ENCODE measurements around the gene CRLF2. TPM values are rescaled to one million over a fixed set of nuclear protein-coding genes. Genes with fewer than 3 reads are reported as not detected.

The CRLF2 gene
- total and polyA plus RNA-seq, 4 donors, result 0.19 TPM; not detected in 3

DNA sequence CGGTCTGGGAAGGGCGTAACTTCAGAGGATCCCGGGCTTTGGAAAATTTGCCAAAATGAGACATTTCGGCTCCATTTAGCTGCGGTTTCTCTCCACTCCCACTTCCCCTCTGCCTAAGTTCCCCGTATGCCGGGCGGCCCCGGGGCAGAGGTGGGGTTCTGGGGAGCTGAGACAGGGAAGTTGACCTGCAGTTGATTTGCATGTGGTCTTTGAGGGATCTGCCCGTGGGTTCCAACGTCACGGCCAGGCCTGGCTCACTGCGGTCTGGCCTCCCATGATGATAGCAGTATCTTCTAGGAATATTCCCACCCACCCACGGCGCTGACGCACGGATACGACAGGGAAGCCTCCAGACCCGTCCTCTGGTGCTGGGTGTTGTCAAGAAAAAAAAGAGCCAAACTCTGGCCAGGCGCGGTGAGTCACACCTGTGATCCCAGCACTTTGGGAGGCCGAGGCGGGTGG, 27.3 kb upstream of the CRLF2 start:
- Histone ChIP-seq H3K27ac (ENCODE audit: low read depth in 1 of 2, low read length in 2 of 2) (no peak overlapping the region), H3K27me3 (ENCODE audit: control insufficient read depth in 4 of 4, insufficient read depth in 4 of 4, low read length in 3 of 4) (no peaks in the 10 kb centered on the region), H3K36me3 (ENCODE audit: control insufficient read depth in 4 of 4, insufficient read depth in 3 of 4, low read depth in 1 of 4, low read length in 3 of 4) (no peaks in the 10 kb centered on the region), H3K4me1 (ENCODE audit: control insufficient read depth in 4 of 4, insufficient read depth in 4 of 4, low read length in 3 of 4) (no peaks in the 10 kb centered on the region), H3K4me3 (ENCODE audit: low read depth in 1 of 3, low read length in 3 of 3) (no peak overlapping the region), H3K9me3 (ENCODE audit: control insufficient read depth in 4 of 4, low read length in 3 of 4) (no peaks in the 10 kb centered on the region), H3K9ac (ENCODE audit: low read depth in 1 of 2, low read length in 2 of 2) (no peak overlapping the region)
- TF ChIP-seq FOXA1 (IDR thresholded peaks at IDR 0.05), result no peak
- TF ChIP-seq TAF1 (conservative IDR thresholded peaks at IDR 0.05), result no peak
- TF ChIP-seq, protein P1, sequence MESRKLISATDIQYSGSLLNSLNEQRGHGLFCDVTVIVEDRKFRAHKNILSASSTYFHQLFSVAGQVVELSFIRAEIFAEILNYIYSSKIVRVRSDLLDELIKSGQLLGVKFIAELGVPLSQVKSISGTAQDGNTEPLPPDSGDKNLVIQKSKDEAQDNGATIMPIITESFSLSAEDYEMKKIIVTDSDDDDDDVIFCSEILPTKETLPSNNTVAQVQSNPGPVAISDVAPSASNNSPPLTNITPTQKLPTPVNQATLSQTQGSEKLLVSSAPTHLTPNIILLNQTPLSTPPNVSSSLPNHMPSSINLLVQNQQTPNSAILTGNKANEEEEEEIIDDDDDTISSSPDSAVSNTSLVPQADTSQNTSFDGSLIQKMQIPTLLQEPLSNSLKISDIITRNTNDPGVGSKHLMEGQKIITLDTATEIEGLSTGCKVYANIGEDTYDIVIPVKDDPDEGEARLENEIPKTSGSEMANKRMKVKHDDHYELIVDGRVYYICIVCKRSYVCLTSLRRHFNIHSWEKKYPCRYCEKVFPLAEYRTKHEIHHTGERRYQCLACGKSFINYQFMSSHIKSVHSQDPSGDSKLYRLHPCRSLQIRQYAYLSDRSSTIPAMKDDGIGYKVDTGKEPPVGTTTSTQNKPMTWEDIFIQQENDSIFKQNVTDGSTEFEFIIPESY (IDR thresholded peaks at IDR 0.05), result no peak
- no peak for TF ChIP-seq REST (IDR thresholded peaks at IDR 0.05)
- no peak for DNase-seq (ENCODE audit: low spot score)
- WGBS, result 84% methylated on average over 23 of the region's 23 CpGs

DNA sequence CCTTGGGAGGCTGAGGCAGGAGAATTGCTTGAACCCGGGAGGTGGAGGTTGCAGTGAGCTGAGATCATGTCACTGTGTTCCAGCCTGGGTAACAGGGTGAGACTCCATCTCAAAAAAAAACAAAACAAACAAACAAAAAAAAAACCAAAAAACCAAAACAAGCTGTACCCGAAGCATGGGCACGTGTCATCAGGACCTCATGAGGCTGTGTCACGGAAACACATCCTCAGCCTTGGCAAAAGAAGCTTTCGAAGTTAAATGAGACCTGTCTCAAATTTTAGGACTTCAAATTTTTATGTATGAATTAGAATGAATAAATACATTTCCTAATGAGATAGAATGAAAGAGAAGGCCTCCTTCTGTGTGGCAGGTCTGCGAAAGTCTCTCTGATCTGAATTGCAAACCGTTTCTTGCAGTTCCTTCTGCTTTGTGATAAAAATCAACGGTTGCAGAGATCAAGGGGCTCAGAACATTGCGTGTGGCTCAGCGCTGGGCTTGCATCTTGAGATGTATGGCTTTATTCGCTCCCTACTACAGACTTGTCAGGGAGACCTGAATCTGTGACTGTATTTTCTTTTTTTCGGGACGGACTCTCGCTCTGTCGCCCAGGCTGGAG, 19.5 kb upstream of the CRLF2 start:
- H3K4me1 ChIP-seq (ENCODE audit: control insufficient read depth in 4 of 4, insufficient read depth in 4 of 4, low read length in 3 of 4), result no peaks in the 10 kb centered on the region
- TF ChIP-seq, protein P1 (IDR thresholded peaks at IDR 0.05), result no peak
- no peak for TF ChIP-seq RAD21 (IDR thresholded peaks at IDR 0.05)
- no peak for TF ChIP-seq REST (IDR thresholded peaks at IDR 0.05)
- TF ChIP-seq SP1 (IDR thresholded peaks at IDR 0.05), result no peak
- TF ChIP-seq FOXA2 (IDR thresholded peaks at IDR 0.05), result no peak
- no peak for TF ChIP-seq YY1 (IDR thresholded peaks at IDR 0.05)
- no peak for TF ChIP-seq RXRA (IDR thresholded peaks at IDR 0.05)
- no peak for TF ChIP-seq ATF3 (IDR thresholded peaks at IDR 0.05)
- TF ChIP-seq MAX (IDR thresholded peaks at IDR 0.05), result no peak
- no peak for TF ChIP-seq HNF4A (conservative IDR thresholded peaks at IDR 0.05)
- TF ChIP-seq HNF4G (IDR thresholded peaks at IDR 0.05), result no peak
- TF ChIP-seq JUND (IDR thresholded peaks at IDR 0.05), result no peak
- no peak for TF ChIP-seq FOXA1 (IDR thresholded peaks at IDR 0.05)
- TF ChIP-seq GABPA (IDR thresholded peaks at IDR 0.05 in 1 of 2, conservative IDR thresholded peaks at IDR 0.05 in 1 of 2), result no peak
- no peak for TF ChIP-seq CTCF (IDR thresholded peaks at IDR 0.05; ENCODE audit: low read depth, low read length, missing input control)
- no peak for TF ChIP-seq TAF1 (conservative IDR thresholded peaks at IDR 0.05)
- no peak overlapping the region for H3K4me3 ChIP-seq (ENCODE audit: low read depth in 1 of 3, low read length in 3 of 3)
- no peaks in the 10 kb centered on the region for H3K27me3 ChIP-seq (ENCODE audit: control insufficient read depth in 4 of 4, insufficient read depth in 4 of 4, low read length in 3 of 4)
- no peak for DNase-seq (ENCODE audit: low spot score)
- WGBS, result 64% methylated on average over 15 of the region's 15 CpGs
- no peaks in the 10 kb centered on the region for H3K9me3 ChIP-seq (ENCODE audit: control insufficient read depth in 4 of 4, low read length in 3 of 4)
- H3K27ac ChIP-seq (ENCODE audit: low read depth in 1 of 2, low read length in 2 of 2), result no peak overlapping the region
- H3K9ac ChIP-seq (ENCODE audit: low read depth in 1 of 2, low read length in 2 of 2), result no peak overlapping the region
- no peaks in the 10 kb centered on the region for H3K36me3 ChIP-seq (ENCODE audit: control insufficient read depth in 4 of 4, insufficient read depth in 3 of 4, low read depth in 1 of 4, low read length in 3 of 4)
